ENCODE data around the gene GLIPR2.
A peak's percentile ranks its signal among the peaks of the same experiment; 100 is the strongest.
"Not testable (repeated sequence)": the region's sequence is repeated elsewhere in the genome, so short reads cannot be mapped to it uniquely, and the experiment has no call there.

Gene GLIPR2

GRCh38 chr9:36144309-36145232 is 8.0 kb downstream of the GLIPR2 start:
- DNase-seq (ENCODE audit: low read depth, low spot score) = no peak

- DNase-seq (ENCODE audit: low read depth, low spot score) = no peak
These were observed 9.4 kb downstream of the GLIPR2 start for GRCh38 chr9:36145970-36146369.

- no peak for DNase-seq (ENCODE audit: low read depth, low spot score)
These were observed 10.1 kb downstream of the GLIPR2 start for GRCh38 chr9:36146651-36147050.

GRCh38 chr9:36147441-36148175 is 11.1 kb downstream of the GLIPR2 start:
- no peak for DNase-seq (ENCODE audit: low read depth, low spot score)

- no peak for DNase-seq (ENCODE audit: low read depth, low spot score)
These were observed 11.9 kb downstream of the GLIPR2 start for GRCh38 chr9:36148311-36149051.

- DNase-seq (ENCODE audit: low read depth, low spot score) = no peak
These were observed 12.7 kb downstream of the GLIPR2 start for GRCh38 chr9:36149197-36149596.

GRCh38 chr9:36150574-36151315 is 14.2 kb downstream of the GLIPR2 start:
- no peak for DNase-seq (ENCODE audit: low read depth, low spot score)

- peak; percentile 75 for DNase-seq (ENCODE audit: low read depth, low spot score)
These were observed 15.0 kb downstream of the GLIPR2 start for GRCh38 chr9:36151316-36152210.

GRCh38 chr9:36152741-36153438 is 16.4 kb downstream of the GLIPR2 start:
- no peak for DNase-seq (ENCODE audit: low read depth, low spot score)

- no peak for DNase-seq (ENCODE audit: low read depth, low spot score)
These were observed 17.2 kb downstream of the GLIPR2 start for GRCh38 chr9:36153746-36154145.

GRCh38 chr9:36154331-36154952 is 17.9 kb downstream of the GLIPR2 start:
- DNase-seq (ENCODE audit: low read depth, low spot score) = no peak

GRCh38 chr9:36156116-36156515 is 19.6 kb downstream of the GLIPR2 start:
- no peak for DNase-seq (ENCODE audit: low read depth, low spot score)

- DNase-seq (ENCODE audit: low read depth, low spot score) = no peak
These were observed 21.6 kb downstream of the GLIPR2 start for GRCh38 chr9:36158122-36158521.

GRCh38 chr9:36158917-36159316 is 22.4 kb downstream of the GLIPR2 start:
- no peak for DNase-seq (ENCODE audit: low read depth, low spot score)

- not testable (repeated sequence) for DNase-seq (ENCODE audit: low read depth, low spot score)
These were observed 23.0 kb downstream of the GLIPR2 start for GRCh38 chr9:36159509-36159908.

GRCh38 chr9:36160126-36160525 is 23.6 kb downstream of the GLIPR2 start:
- not testable (repeated sequence) for DNase-seq (ENCODE audit: low read depth, low spot score)

GRCh38 chr9:36161187-36161586 is 24.7 kb downstream of the GLIPR2 start:
- no peak for DNase-seq (ENCODE audit: low read depth, low spot score)

- no peak for DNase-seq (ENCODE audit: low read depth, low spot score)
These were observed 25.7 kb downstream of the GLIPR2 start for GRCh38 chr9:36162211-36162738.
